ENCODE measurements around the gene PTPRK. TPM values are rescaled to one million over a fixed set of nuclear protein-coding genes. Genes with fewer than 3 reads are reported as not detected.

The PTPRK gene
- total RNA-seq, 1 experiment from 2014 or later, result 265 TPM

- CTCF ChIA-PET, result interaction anchor here (0.6 kb wide), 1 partner anchor 229 kb away, joined by 3 read pairs; no protein-coding TSS in a partner anchor
- no peak overlapping the region for H3K4me3 Mint-ChIP-seq (ENCODE audit: low read depth, unreplicated experiment)
- H3K4me1 Mint-ChIP-seq (ENCODE audit: low read depth, unreplicated experiment), result peaks cover 33% of the 10 kb centered on the region
- no peaks in the 10 kb centered on the region for H3K36me3 Mint-ChIP-seq (ENCODE audit: insufficient read depth, unreplicated experiment)
- intact Hi-C loops (cut with micrococcal nuclease; ENCODE audit: unreplicated experiment), result no loop called here
- H3K9me3 Mint-ChIP-seq (ENCODE audit: low read depth, unreplicated experiment), result no peaks in the 10 kb centered on the region
- DNase-seq, result no peak
- BruUV-seq (replicated peaks), result no TSS peak
- TF ChIP-seq, protein P1, sequence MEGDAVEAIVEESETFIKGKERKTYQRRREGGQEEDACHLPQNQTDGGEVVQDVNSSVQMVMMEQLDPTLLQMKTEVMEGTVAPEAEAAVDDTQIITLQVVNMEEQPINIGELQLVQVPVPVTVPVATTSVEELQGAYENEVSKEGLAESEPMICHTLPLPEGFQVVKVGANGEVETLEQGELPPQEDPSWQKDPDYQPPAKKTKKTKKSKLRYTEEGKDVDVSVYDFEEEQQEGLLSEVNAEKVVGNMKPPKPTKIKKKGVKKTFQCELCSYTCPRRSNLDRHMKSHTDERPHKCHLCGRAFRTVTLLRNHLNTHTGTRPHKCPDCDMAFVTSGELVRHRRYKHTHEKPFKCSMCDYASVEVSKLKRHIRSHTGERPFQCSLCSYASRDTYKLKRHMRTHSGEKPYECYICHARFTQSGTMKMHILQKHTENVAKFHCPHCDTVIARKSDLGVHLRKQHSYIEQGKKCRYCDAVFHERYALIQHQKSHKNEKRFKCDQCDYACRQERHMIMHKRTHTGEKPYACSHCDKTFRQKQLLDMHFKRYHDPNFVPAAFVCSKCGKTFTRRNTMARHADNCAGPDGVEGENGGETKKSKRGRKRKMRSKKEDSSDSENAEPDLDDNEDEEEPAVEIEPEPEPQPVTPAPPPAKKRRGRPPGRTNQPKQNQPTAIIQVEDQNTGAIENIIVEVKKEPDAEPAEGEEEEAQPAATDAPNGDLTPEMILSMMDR (IDR thresholded peaks at IDR 0.05; ENCODE audit: unreplicated experiment), result no peak
- no peaks in the 10 kb centered on the region for H3K27me3 Mint-ChIP-seq (ENCODE audit: unreplicated experiment)
- H3K27ac Mint-ChIP-seq (ENCODE audit: unreplicated experiment), result peak overlapping the region; percentile 30
These were observed 245.4 kb downstream of the PTPRK start for GRCh38 chr6:128275030-128275429.

DNA sequence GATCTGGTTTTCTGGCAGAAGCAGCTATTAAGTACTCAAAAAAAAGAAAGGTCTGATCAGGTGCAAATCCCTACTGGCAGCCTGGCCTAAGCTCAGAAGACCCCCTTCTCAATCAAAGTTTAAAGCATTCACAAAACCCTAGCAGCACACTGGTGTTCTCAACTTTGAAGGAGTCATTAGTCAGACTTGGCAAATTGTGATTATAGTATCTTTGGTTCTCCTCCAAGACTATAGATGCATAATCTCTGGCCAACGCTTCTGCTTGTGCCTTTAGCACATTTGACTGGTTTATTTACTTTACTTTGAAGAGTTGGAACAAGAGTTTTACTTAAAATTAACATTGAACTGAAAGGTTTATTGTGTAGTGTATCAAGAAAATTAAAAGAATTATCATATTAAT is 248.9 kb downstream of the PTPRK start:
- no peaks in the 10 kb centered on the region for H3K27me3 Mint-ChIP-seq (ENCODE audit: unreplicated experiment)
- BruUV-seq (replicated peaks), result no TSS peak
- peaks cover 18% of the 10 kb centered on the region for H3K4me1 Mint-ChIP-seq (ENCODE audit: low read depth, unreplicated experiment)
- intact Hi-C loops (cut with micrococcal nuclease; ENCODE audit: unreplicated experiment), result no loop called here
- H3K36me3 Mint-ChIP-seq (ENCODE audit: insufficient read depth, unreplicated experiment), result peaks cover 12% of the 10 kb centered on the region
- H3K27ac Mint-ChIP-seq (ENCODE audit: unreplicated experiment), result no peak overlapping the region
- H3K4me3 Mint-ChIP-seq (ENCODE audit: low read depth, unreplicated experiment), result no peak overlapping the region
- no peak for DNase-seq
- CTCF ChIA-PET, result no interaction called here
- H3K9me3 Mint-ChIP-seq (ENCODE audit: low read depth, unreplicated experiment), result no peaks in the 10 kb centered on the region
- TF ChIP-seq, protein P1 (IDR thresholded peaks at IDR 0.05; ENCODE audit: unreplicated experiment), result no peak

- TF ChIP-seq, protein P1 (IDR thresholded peaks at IDR 0.05; ENCODE audit: unreplicated experiment), result no peak
- no TSS peak for BruUV-seq (replicated peaks)
- Mint-ChIP-seq H3K4me1 (ENCODE audit: low read depth, unreplicated experiment) (peaks cover 18% of the 10 kb centered on the region), H3K27ac (ENCODE audit: unreplicated experiment) (no peak overlapping the region), H3K36me3 (ENCODE audit: insufficient read depth, unreplicated experiment) (peaks cover 12% of the 10 kb centered on the region), H3K27me3 (ENCODE audit: unreplicated experiment) (no peaks in the 10 kb centered on the region), H3K9me3 (ENCODE audit: low read depth, unreplicated experiment) (no peaks in the 10 kb centered on the region), H3K4me3 (ENCODE audit: low read depth, unreplicated experiment) (no peak overlapping the region)
- CTCF ChIA-PET, result no interaction called here
- DNase-seq, result no peak
- intact Hi-C loops (cut with micrococcal nuclease; ENCODE audit: unreplicated experiment), result no loop called here
These were observed 249.4 kb downstream of the PTPRK start for GRCh38 chr6:128271011-128271410.

DNA sequence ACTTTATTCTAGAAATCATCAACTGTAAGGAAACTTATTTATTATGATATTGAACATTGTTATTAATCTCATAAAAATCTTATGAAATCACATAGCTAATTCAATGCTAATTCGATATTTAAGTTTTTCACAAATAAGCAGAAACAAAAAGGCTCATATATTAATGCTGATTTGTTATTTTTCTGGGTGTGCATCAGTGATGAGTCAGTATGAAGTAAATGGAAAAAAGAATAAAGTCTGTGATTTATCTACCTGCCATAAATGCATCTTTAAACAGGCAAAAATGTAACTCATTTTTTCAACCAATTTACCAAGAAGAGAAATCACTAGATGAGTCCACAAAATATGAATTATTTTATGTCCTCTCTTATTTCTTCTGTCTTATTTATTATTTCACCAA is 253.5 kb downstream of the PTPRK start:
- intact Hi-C loops (cut with micrococcal nuclease; ENCODE audit: unreplicated experiment), result no loop called here
- CTCF ChIA-PET, result no interaction called here
- Mint-ChIP-seq H3K27me3 (ENCODE audit: unreplicated experiment) (no peaks in the 10 kb centered on the region), H3K4me1 (ENCODE audit: low read depth, unreplicated experiment) (peaks cover 8% of the 10 kb centered on the region), H3K4me3 (ENCODE audit: low read depth, unreplicated experiment) (no peak overlapping the region), H3K9me3 (ENCODE audit: low read depth, unreplicated experiment) (no peaks in the 10 kb centered on the region), H3K36me3 (ENCODE audit: insufficient read depth, unreplicated experiment) (peaks cover 24% of the 10 kb centered on the region), H3K27ac (ENCODE audit: unreplicated experiment) (no peak overlapping the region)
- BruUV-seq (replicated peaks), result no TSS peak
- TF ChIP-seq, protein P1 (IDR thresholded peaks at IDR 0.05; ENCODE audit: unreplicated experiment), result no peak
- no peak for DNase-seq
